ENCODE data around the gene RNASEH2C.

GRCh38 chr11:65709661-65710060 is 10.9 kb downstream of the RNASEH2C start:
- TF ChIP-seq MXI1 (IDR thresholded peaks at IDR 0.05; ENCODE audit: low read depth, low read length) (no peak), HDGF (IDR thresholded peaks at IDR 0.05) (no peak), CTCF (IDR thresholded peaks at IDR 0.05 in 2 of 3, conservative IDR thresholded peaks at IDR 0.05 in 1 of 3; ENCODE audit: control insufficient read depth in 2 of 3, extremely low read depth in 1 of 3, insufficient read depth in 1 of 3, low read depth in 3 of 3, low read length in 3 of 3) (no peak), MAX (IDR thresholded peaks at IDR 0.05; ENCODE audit: low read depth, low read length) (no peak), PKNOX1 (IDR thresholded peaks at IDR 0.05) (no peak), SUPT20H (IDR thresholded peaks at IDR 0.05; ENCODE audit: borderline replicate concordance, control insufficient read depth, low read depth, low read length) (no peak), POLR2AphosphoS5 (IDR thresholded peaks at IDR 0.05; ENCODE audit: low read length) (no peak), POLR2A (IDR thresholded peaks at IDR 0.05; ENCODE audit: low read depth, low read length) (no peak), BCLAF1 (IDR thresholded peaks at IDR 0.05) (no peak)

All from GM12878 (cell line).